ENCODE measurements around the gene CEP72. TPM values are rescaled to one million over a fixed set of nuclear protein-coding genes. Genes with fewer than 3 reads are reported as not detected.
"Not testable (repeated sequence)": the region's sequence is repeated elsewhere in the genome, so short reads cannot be mapped to it uniquely, and the experiment has no call there.

CEP72 gene
- total RNA-seq, 1 experiment from 2014 or later: 5.7 TPM

DNA sequence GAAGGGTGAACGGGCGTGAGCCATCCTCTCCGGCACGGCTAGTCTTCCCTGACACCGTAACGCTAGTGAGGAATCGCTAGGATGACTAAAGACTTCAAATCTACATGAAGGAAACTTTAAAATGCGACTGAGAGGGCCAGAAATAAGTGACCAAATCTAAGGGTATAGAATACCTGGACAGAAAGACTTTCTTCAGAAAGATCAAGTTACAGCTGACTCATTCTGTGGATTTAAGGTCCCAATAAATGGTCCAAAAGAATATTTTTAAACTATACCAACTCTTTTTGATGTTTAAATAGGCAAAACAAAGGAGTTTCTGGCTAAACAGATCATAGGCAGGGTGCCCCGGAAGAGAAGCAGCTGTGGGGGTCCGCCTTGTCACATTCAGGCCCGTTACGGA is 38.9 kb upstream of the CEP72 start:
- Histone ChIP-seq H3K9me3 (replicated peaks) (no peaks in the 10 kb centered on the region; the same call in 1 of the 2 replicates), H3K4me1 (replicated peaks) (no peaks in the 10 kb centered on the region), H3K27me3 (replicated peaks) (peaks cover 51% of the 10 kb centered on the region), H3K4me3 (no peak overlapping the region), H3K27ac (no peak overlapping the region), H3K36me3 (no peaks in the 10 kb centered on the region)
- DNase-seq (ENCODE audit: low read depth in 1 of 2, low spot score in 2 of 2): peak in 1 of 2 experiments; percentile 20

- Histone ChIP-seq H3K27me3 (replicated peaks) (peaks cover 55% of the 10 kb centered on the region), H3K4me1 (replicated peaks) (no peaks in the 10 kb centered on the region), H3K27ac (no peak overlapping the region), H3K36me3 (no peaks in the 10 kb centered on the region), H3K4me3 (no peak overlapping the region), H3K9me3 (replicated peaks) (no peaks in the 10 kb centered on the region; the same call in 1 of the 2 replicates)
- peak in 1 of 2 experiments; percentile 28 for DNase-seq (ENCODE audit: low read depth in 1 of 2, low spot score in 2 of 2)
These were observed 38.2 kb upstream of the CEP72 start for GRCh38 chr5:573976-574375.

GRCh38 chr5:574906-575305 is 37.2 kb upstream of the CEP72 start:
- no peaks in the 10 kb centered on the region for H3K36me3 ChIP-seq
- H3K27ac ChIP-seq: no peak overlapping the region
- H3K9me3 ChIP-seq (replicated peaks): no peaks in the 10 kb centered on the region; the same call in 1 of the 2 replicates
- DNase-seq (ENCODE audit: low read depth in 1 of 2, low spot score in 2 of 2): peak in 1 of 2 experiments; percentile 33
- no peak overlapping the region for H3K4me3 ChIP-seq
- H3K4me1 ChIP-seq (replicated peaks): no peaks in the 10 kb centered on the region
- peaks cover 55% of the 10 kb centered on the region for H3K27me3 ChIP-seq (replicated peaks)

- Histone ChIP-seq H3K36me3 (no peaks in the 10 kb centered on the region), H3K27me3 (replicated peaks) (peaks cover 52% of the 10 kb centered on the region), H3K27ac (no peak overlapping the region), H3K4me3 (no peak overlapping the region), H3K9me3 (replicated peaks) (no peaks in the 10 kb centered on the region; the same call in 1 of the 2 replicates), H3K4me1 (replicated peaks) (no peaks in the 10 kb centered on the region)
- peak in 1 of 2 experiments; percentile 19 for DNase-seq (ENCODE audit: low read depth in 1 of 2, low spot score in 2 of 2)
These were observed 36.5 kb upstream of the CEP72 start for GRCh38 chr5:575636-576035.

GRCh38 chr5:577214-577613 is 34.9 kb upstream of the CEP72 start:
- not testable (repeated sequence) for H3K36me3 ChIP-seq; H3K4me3 ChIP-seq; H3K4me1 ChIP-seq (replicated peaks); H3K9me3 ChIP-seq (replicated peaks); H3K27ac ChIP-seq; DNase-seq (ENCODE audit: low read depth in 1 of 2, low spot score in 2 of 2)
- peaks cover 44% of the 10 kb centered on the region for H3K27me3 ChIP-seq (replicated peaks)

- no peak overlapping the region for H3K27ac ChIP-seq
- no peaks in the 10 kb centered on the region for H3K36me3 ChIP-seq
- no peaks in the 10 kb centered on the region; the same call in 1 of the 2 replicates for H3K9me3 ChIP-seq (replicated peaks)
- no peak for DNase-seq (ENCODE audit: low read depth in 1 of 2, low spot score in 2 of 2)
- no peaks in the 10 kb centered on the region for H3K4me1 ChIP-seq (replicated peaks)
- H3K4me3 ChIP-seq: no peak overlapping the region
- peaks cover 41% of the 10 kb centered on the region for H3K27me3 ChIP-seq (replicated peaks)
These were observed 34.3 kb upstream of the CEP72 start for GRCh38 chr5:577800-578199.

- Histone ChIP-seq H3K36me3 (no peaks in the 10 kb centered on the region), H3K4me1 (replicated peaks) (no peaks in the 10 kb centered on the region), H3K9me3 (replicated peaks) (no peaks in the 10 kb centered on the region; the same call in 1 of the 2 replicates), H3K4me3 (no peak overlapping the region), H3K27me3 (replicated peaks) (peaks cover 34% of the 10 kb centered on the region), H3K27ac (no peak overlapping the region)
- DNase-seq (ENCODE audit: low read depth in 1 of 2, low spot score in 2 of 2): peak in 1 of 2 experiments; percentile 23
These were observed 32.9 kb upstream of the CEP72 start for GRCh38 chr5:579211-579610.

- Histone ChIP-seq H3K27ac (no peak overlapping the region), H3K9me3 (replicated peaks) (no peaks in the 10 kb centered on the region; the same call in 1 of the 2 replicates), H3K4me3 (no peak overlapping the region), H3K4me1 (replicated peaks) (no peaks in the 10 kb centered on the region), H3K27me3 (replicated peaks) (peaks cover 34% of the 10 kb centered on the region), H3K36me3 (no peaks in the 10 kb centered on the region)
- peak in 1 of 2 experiments; percentile 35 for DNase-seq (ENCODE audit: low read depth in 1 of 2, low spot score in 2 of 2)
These were observed 32.3 kb upstream of the CEP72 start for GRCh38 chr5:579746-580366.

DNA sequence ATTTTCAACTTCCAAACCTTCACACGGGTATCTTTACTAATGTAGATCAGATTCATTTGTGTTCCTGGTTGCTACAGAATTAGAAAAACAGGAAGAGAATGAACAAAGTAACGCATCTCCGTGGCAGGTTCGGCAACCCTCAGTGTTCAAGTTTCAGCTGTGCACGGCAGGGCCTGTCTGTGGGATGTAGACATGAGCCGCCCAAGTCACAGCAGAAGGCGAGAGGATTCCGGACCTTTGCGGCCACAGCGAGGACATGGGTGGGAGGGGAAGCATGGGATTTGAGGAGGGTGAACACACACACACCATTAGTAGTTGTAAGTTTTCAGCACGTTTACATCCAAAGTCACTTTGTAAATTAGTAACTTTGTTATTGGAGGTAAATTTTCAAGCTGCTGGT is 31.7 kb upstream of the CEP72 start:
- Histone ChIP-seq H3K4me1 (replicated peaks) (no peaks in the 10 kb centered on the region), H3K27ac (no peak overlapping the region), H3K27me3 (replicated peaks) (peaks cover 34% of the 10 kb centered on the region), H3K9me3 (replicated peaks) (no peaks in the 10 kb centered on the region; the same call in 1 of the 2 replicates), H3K36me3 (no peaks in the 10 kb centered on the region), H3K4me3 (no peak overlapping the region)
- DNase-seq (ENCODE audit: low read depth in 1 of 2, low spot score in 2 of 2): peak in 1 of 2 experiments; percentile 28

GRCh38 chr5:581266-581665 is 30.9 kb upstream of the CEP72 start:
- H3K4me3 ChIP-seq: no peak overlapping the region
- no peak overlapping the region for H3K27ac ChIP-seq
- H3K4me1 ChIP-seq (replicated peaks): no peaks in the 10 kb centered on the region
- H3K9me3 ChIP-seq (replicated peaks): no peaks in the 10 kb centered on the region
- no peaks in the 10 kb centered on the region for H3K36me3 ChIP-seq
- peak in 1 of 2 experiments; percentile 22 for DNase-seq (ENCODE audit: low read depth in 1 of 2, low spot score in 2 of 2)
- peaks cover 35% of the 10 kb centered on the region for H3K27me3 ChIP-seq (replicated peaks)

DNA sequence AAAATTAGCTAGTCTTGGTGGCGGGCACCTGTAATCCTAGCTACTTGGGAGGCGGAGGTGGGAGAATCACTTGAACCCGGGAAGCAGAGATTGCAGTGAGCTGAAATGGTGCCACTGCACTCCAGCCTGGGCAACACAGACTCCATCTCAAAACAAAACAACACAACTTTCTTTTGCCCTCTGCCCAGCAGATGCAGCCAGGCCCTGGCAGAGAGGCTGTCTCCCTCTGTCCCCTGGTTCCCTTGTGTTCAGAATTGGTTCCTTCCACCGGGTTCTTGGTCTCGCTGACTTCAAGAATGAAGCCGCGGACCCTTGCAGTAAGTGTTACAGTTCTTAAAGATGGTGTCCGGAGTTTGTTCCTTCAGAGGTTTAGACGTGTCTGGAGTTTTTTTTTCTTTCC is 30.2 kb upstream of the CEP72 start:
- H3K9me3 ChIP-seq (replicated peaks): no peaks in the 10 kb centered on the region
- DNase-seq (ENCODE audit: low read depth in 1 of 2, low spot score in 2 of 2): peak in 1 of 2 experiments; percentile 2
- peaks cover 36% of the 10 kb centered on the region for H3K27me3 ChIP-seq (replicated peaks)
- H3K27ac ChIP-seq: no peak overlapping the region
- H3K36me3 ChIP-seq: no peaks in the 10 kb centered on the region
- H3K4me1 ChIP-seq (replicated peaks): no peaks in the 10 kb centered on the region
- no peak overlapping the region for H3K4me3 ChIP-seq

- not testable (repeated sequence) for H3K27ac ChIP-seq; H3K4me1 ChIP-seq (replicated peaks); H3K4me3 ChIP-seq; H3K36me3 ChIP-seq; H3K9me3 ChIP-seq (replicated peaks)
- peak in 1 of 2 experiments; percentile 13 for DNase-seq (ENCODE audit: low read depth in 1 of 2, low spot score in 2 of 2)
- H3K27me3 ChIP-seq (replicated peaks): peaks cover 34% of the 10 kb centered on the region
These were observed 29.7 kb upstream of the CEP72 start for GRCh38 chr5:582445-582844.

DNA sequence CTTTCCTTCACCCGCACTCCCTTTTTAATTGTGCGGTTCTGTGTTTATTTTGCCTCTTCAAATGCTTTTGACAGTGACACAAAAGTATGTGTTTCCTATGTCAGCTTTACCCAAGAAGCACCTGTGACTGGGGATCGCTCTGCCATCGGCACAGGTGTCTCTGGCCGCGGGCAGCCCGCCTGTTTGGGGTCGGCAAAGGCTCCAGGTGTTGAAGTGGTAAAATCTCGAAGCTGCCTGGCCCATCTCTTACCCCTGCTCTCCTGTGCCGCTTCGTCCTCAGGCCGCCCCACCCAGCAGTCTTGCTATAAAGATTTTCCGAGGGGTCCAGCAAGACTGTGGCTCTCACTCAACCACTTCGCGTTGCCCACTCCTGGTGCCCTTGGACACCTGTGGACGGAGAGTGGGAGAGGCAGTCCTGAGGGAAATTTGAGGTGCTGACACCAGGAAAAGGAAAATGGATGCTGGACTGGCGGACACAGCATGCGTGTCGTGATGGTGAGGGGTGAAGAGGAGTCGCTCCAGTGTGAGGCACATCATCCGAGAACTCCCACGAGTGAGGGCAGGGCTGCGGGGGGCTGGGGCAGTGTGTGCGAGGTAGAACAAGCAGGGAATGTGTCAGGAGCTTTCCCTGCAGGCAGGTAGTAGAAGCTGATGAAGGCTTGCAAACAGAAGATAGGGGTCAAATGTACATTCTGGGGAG is 29.1 kb upstream of the CEP72 start:
- Histone ChIP-seq H3K27ac (no peak overlapping the region), H3K9me3 (replicated peaks) (no peaks in the 10 kb centered on the region), H3K27me3 (replicated peaks) (peaks cover 28% of the 10 kb centered on the region), H3K36me3 (no peaks in the 10 kb centered on the region), H3K4me3 (no peak overlapping the region), H3K4me1 (replicated peaks) (no peaks in the 10 kb centered on the region)
- DNase-seq (ENCODE audit: low read depth in 1 of 2, low spot score in 2 of 2): peak in 1 of 2 experiments; percentile 31

DNA sequence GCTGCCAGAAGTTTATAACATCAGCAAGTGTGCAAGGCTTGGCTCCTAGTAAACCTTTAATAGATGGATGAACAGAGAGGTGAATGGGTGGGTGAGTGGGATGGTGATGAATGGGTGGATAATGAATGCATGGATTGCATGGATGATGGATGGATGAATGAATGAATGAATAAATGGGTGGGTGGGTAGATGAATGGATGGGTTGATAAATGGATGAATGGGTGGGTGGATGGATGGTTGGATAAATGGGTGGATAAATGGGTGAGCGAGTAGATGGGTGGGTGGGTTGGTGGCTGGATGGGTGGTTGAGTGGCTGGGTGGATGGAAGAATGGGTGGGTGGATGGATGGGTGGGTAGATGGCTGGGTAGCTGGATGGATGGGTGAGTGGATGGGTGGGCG is 28.5 kb upstream of the CEP72 start:
- DNase-seq (ENCODE audit: low read depth in 1 of 2, low spot score in 2 of 2): no peak
- Histone ChIP-seq H3K27ac (no peak overlapping the region), H3K36me3 (no peaks in the 10 kb centered on the region), H3K4me3 (no peak overlapping the region), H3K27me3 (replicated peaks) (peaks cover 25% of the 10 kb centered on the region), H3K4me1 (replicated peaks) (no peaks in the 10 kb centered on the region), H3K9me3 (replicated peaks) (no peaks in the 10 kb centered on the region)
